Measurements from ENCODE around the gene CHAT.

DNA sequence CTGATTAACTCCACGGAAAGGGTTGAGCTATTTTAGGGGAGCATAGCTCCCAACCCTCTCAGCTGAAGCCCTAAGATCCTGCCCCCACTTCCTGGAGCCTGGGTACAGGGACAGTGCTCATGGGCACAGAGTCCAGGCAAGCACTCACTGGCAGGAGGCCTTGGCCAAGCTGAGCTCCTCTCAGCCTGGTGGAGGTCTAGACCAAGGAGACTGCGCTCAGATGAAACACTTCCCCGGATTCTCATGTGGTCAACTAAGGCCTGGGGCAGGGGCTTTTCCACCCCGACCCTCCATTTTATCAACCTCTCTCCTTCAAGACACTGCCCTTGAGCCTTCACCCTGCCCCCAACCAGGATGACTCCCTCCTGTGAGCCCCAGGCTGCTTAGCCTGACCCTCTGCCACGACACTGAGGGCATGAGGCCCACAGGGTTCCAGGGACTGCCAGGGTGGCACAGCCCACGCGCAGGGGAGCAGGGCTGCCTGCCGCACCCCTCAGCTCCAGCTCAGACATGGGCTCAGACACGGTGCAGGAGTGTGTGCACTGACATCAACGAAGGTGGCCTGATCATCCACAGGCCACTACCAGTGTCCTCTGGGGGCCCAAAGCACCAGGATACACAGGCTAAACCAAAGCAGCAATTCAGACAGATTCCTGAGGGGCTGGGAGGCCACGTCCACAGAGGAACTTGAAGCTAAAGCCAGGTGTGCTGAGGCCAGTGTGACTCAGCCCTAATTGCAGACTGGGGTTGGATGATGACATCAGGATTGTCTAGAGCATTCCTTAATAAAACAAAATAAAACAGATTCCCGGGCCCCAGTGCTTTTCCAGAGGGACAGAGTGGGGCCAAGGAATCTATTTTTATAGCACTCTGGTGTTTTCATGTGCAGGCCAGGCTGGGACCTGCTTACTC lies 18.8 kb downstream of the CHAT start:
- TF ChIP-seq, protein P1, sequence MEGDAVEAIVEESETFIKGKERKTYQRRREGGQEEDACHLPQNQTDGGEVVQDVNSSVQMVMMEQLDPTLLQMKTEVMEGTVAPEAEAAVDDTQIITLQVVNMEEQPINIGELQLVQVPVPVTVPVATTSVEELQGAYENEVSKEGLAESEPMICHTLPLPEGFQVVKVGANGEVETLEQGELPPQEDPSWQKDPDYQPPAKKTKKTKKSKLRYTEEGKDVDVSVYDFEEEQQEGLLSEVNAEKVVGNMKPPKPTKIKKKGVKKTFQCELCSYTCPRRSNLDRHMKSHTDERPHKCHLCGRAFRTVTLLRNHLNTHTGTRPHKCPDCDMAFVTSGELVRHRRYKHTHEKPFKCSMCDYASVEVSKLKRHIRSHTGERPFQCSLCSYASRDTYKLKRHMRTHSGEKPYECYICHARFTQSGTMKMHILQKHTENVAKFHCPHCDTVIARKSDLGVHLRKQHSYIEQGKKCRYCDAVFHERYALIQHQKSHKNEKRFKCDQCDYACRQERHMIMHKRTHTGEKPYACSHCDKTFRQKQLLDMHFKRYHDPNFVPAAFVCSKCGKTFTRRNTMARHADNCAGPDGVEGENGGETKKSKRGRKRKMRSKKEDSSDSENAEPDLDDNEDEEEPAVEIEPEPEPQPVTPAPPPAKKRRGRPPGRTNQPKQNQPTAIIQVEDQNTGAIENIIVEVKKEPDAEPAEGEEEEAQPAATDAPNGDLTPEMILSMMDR (conservative IDR thresholded peaks at IDR 0.05; ENCODE audit: low read length): no peak
- TF ChIP-seq EZH2phosphoT487 (IDR thresholded peaks at IDR 0.05; ENCODE audit: borderline replicate concordance): no peak
